B cell (primary cell): ENCODE results near the gene LRRC61.

Experiments used
- EZH2 ChIP-seq: IDR thresholded peaks from 2 replicates; pipeline ENCODE4 v1.6.1; 2012; ENCODE audit warnings: borderline replicate concordance, low read depth, mild to moderate bottlenecking, moderate library complexity, low read length; ENCODE audit not compliant: insufficient read depth, poor library complexity, severe bottlenecking
- TF ChIP-seq, protein P1 (sequence below): fragments of 200-600 bp; IDR thresholded peaks from one replicate; pipeline ENCODE4 v1.8.0; 2022; ENCODE audit warnings: antibody characterized with exemption, mild to moderate bottlenecking

- TF ChIP-seq, protein P1, sequence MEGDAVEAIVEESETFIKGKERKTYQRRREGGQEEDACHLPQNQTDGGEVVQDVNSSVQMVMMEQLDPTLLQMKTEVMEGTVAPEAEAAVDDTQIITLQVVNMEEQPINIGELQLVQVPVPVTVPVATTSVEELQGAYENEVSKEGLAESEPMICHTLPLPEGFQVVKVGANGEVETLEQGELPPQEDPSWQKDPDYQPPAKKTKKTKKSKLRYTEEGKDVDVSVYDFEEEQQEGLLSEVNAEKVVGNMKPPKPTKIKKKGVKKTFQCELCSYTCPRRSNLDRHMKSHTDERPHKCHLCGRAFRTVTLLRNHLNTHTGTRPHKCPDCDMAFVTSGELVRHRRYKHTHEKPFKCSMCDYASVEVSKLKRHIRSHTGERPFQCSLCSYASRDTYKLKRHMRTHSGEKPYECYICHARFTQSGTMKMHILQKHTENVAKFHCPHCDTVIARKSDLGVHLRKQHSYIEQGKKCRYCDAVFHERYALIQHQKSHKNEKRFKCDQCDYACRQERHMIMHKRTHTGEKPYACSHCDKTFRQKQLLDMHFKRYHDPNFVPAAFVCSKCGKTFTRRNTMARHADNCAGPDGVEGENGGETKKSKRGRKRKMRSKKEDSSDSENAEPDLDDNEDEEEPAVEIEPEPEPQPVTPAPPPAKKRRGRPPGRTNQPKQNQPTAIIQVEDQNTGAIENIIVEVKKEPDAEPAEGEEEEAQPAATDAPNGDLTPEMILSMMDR = no peak
- no peak for TF ChIP-seq EZH2
These were observed 16.3 kb downstream of the LRRC61 start for GRCh38 chr7:150339409-150339809.
